MM.1S (cell line): ENCODE data around the gene ZNF354C.

Experiments
- DNase-seq: peaks from one replicate; pipeline ENCODE4 v3.0.0-alpha.2; 2015
- H2AFZ ChIP-seq: fragments of 300-600 bp; sonication (generic); 2 replicates; pipeline ENCODE4 v1.6.0; 2016; ENCODE audit warnings: antibody characterized with exemption, low read length
- H3F3A ChIP-seq: fragments of 300-600 bp; sonication (generic); 2 replicates; pipeline ENCODE4 v1.6.1; 2016; ENCODE audit warnings: mild to moderate bottlenecking, antibody characterized with exemption, low read length, moderate library complexity, mixed read lengths; ENCODE audit not compliant: insufficient read depth
- H3K27ac ChIP-seq: fragments of 300-600 bp; sonication (generic); 2 replicates; pipeline ENCODE4 v1.5.1; 2016; ENCODE audit warnings: mild to moderate bottlenecking, low read length
- H3K27me3 ChIP-seq: fragments of 300-600 bp; sonication (generic); replicated peaks from 2 replicates; pipeline ENCODE4 v1.6.0; 2016; ENCODE audit warnings: low read length; ENCODE audit not compliant: insufficient read depth
- H3K36me3 ChIP-seq: fragments of 300-600 bp; sonication (generic); replicated peaks from 2 replicates; pipeline ENCODE4 v1.6.1; 2016; ENCODE audit warnings: mild to moderate bottlenecking, low read length, mixed read lengths; ENCODE audit not compliant: insufficient read depth
- H3K4me1 ChIP-seq: fragments of 300-600 bp; sonication (generic); 2 replicates; pipeline ENCODE4 v1.6.1; 2016; ENCODE audit warnings: low read length, mixed read lengths
- H3K4me2 ChIP-seq: fragments of 300-600 bp; sonication (generic); 2 replicates; pipeline ENCODE4 v1.6.0; 2016; ENCODE audit warnings: low read depth, low read length
- H3K4me3 ChIP-seq: fragments of 300-600 bp; sonication (generic); 2 replicates; pipeline ENCODE4 v1.5.1; 2016; ENCODE audit warnings: low read length, mixed read lengths
- H3K79me2 ChIP-seq: fragments of 300-600 bp; sonication (generic); 2 replicates; pipeline ENCODE4 v1.6.1; 2016; ENCODE audit warnings: mixed run types, low read length, mixed read lengths
- H3K9ac ChIP-seq: fragments of 300-600 bp; sonication (generic); 2 replicates; pipeline ENCODE4 v1.6.1; 2016; ENCODE audit warnings: low read length, mixed read lengths
- H3K9me2 ChIP-seq: fragments of 300-600 bp; sonication (generic); replicated peaks from 2 replicates; pipeline ENCODE4 v1.6.1; 2016; ENCODE audit warnings: mild to moderate bottlenecking, low read length, mixed read lengths; ENCODE audit not compliant: insufficient read depth
- H3K9me3 ChIP-seq: fragments of 300-600 bp; sonication (generic); replicated peaks from 2 replicates; pipeline ENCODE4 v1.6.1; 2016; ENCODE audit warnings: mild to moderate bottlenecking, low read length, mixed read lengths; ENCODE audit not compliant: insufficient read depth
- H4K20me1 ChIP-seq: fragments of 300-600 bp; sonication (generic); 2 replicates; pipeline ENCODE4 v1.6.1; 2016; ENCODE audit warnings: mild to moderate bottlenecking, low read length, moderate library complexity, mixed read lengths; ENCODE audit not compliant: insufficient read depth
- EZH2 ChIP-seq: fragments of 300-600 bp; sonication (generic); optimal IDR thresholded peaks from 2 replicates; pipeline ENCODE3; 2017; ENCODE audit warnings: low read depth, mild to moderate bottlenecking, antibody characterized with exemption, low read length, mixed read lengths
- EZH2phosphoT487 ChIP-seq: fragments of 300-600 bp; sonication (generic); IDR thresholded peaks from 2 replicates; pipeline ENCODE4 v1.6.1; 2018; ENCODE audit warnings: antibody characterized with exemption, low read length
- TF ChIP-seq, protein P1 (sequence below): fragments of 300-600 bp; sonication (generic); IDR thresholded peaks from 2 replicates; pipeline ENCODE4 v1.5.1; 2016; ENCODE audit warnings: antibody characterized with exemption, low read length, mixed read lengths

Gene ZNF354C

DNA sequence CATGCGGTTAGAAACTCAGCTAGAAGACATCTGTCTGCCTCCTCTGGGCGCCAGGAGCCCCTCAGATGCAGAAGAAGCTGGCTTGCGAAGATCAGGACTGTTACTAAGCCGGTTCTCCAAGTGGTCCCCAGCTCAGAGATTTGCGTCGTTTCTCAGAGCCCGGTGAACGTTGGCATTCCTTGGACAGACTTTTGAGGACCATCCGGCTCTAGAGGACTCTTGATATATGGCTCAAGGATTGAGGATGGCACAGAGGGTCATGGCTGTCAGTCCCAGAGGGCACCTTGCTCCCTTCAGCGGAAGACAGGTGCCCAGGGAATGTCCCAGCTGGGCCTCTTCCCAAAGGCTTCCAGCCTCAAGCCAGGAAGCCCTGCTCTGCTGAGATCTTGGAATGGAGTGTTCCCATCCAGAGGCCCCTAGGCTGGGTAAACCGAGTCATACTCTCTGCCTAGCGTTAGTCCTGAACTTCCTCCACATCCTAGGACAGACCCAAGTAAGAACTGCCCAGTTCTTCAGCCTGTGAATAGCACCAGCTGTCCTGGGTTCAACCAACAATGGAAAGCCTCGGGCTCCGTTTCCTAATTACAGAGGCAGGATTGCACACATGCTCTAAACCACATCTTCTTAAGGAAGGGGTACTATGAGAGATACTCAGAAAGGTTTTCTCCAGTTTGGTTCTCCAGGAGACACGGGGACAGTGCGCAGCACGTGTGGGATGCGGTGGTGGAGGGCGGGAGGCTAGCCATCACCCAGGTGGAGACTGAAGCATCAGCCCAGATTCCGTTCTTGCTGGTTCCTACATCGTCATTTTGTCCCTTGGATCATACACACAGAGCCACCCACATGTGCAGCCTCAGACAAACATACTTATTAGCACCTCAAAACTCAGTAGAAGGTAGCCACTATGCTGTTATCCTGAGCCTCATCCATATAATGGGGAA is 51.4 kb downstream of the ZNF354C start:
- Histone ChIP-seq H3K4me2 (no peak overlapping the region), H3K9me3 (no peaks in the 10 kb centered on the region)
- TF ChIP-seq, protein P1, sequence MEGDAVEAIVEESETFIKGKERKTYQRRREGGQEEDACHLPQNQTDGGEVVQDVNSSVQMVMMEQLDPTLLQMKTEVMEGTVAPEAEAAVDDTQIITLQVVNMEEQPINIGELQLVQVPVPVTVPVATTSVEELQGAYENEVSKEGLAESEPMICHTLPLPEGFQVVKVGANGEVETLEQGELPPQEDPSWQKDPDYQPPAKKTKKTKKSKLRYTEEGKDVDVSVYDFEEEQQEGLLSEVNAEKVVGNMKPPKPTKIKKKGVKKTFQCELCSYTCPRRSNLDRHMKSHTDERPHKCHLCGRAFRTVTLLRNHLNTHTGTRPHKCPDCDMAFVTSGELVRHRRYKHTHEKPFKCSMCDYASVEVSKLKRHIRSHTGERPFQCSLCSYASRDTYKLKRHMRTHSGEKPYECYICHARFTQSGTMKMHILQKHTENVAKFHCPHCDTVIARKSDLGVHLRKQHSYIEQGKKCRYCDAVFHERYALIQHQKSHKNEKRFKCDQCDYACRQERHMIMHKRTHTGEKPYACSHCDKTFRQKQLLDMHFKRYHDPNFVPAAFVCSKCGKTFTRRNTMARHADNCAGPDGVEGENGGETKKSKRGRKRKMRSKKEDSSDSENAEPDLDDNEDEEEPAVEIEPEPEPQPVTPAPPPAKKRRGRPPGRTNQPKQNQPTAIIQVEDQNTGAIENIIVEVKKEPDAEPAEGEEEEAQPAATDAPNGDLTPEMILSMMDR: no peak
- TF ChIP-seq EZH2 (no peak), EZH2phosphoT487 (no peak)

DNA sequence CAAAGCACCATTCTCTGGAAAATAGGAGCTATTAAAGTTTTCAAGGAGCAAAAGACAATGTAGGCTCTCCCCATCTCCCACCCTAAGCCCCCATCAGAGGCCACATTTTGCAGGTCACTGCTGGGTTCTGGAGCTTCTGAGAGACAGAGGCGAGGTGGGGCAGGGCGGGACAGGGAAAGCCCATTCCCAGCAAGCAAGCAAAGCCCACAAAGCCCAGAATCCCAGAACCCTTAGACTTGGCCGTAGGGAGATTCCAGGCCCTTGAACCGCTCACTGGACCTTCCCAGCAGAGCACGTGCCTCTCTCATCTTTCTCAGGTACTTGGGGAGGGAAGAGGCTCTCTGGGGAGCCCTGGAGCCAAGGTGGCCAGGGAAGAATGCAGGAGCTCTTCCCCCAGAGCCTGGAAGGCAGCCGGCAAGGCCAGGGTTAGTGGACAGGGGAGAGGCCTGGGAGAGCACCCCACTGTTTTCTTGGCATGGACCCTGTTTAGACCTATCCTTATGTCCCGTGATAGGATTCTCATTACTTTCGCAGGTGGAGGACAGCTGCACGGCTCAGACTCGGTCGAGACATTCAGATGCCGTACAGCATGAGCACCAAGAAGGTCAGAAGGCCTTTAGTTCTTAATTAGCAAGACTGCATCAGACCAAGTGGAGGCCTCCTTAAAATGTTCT is 52.4 kb downstream of the ZNF354C start:
- Histone ChIP-seq H3K79me2 (no peaks in the 10 kb centered on the region), H3K9ac (no peak overlapping the region), H3K9me2 (no peaks in the 10 kb centered on the region), H3K4me3 (no peak overlapping the region), H3K4me1 (no peaks in the 10 kb centered on the region), H3K4me2 (no peak overlapping the region), H2AFZ (no peak overlapping the region), H3K27me3 (peaks cover 42% of the 10 kb centered on the region), H4K20me1 (no peaks in the 10 kb centered on the region), H3K36me3 (no peaks in the 10 kb centered on the region), H3K9me3 (no peaks in the 10 kb centered on the region), H3K27ac (no peak overlapping the region), H3F3A (no peaks in the 10 kb centered on the region)
- DNase-seq: no peak
- no peak for TF ChIP-seq EZH2phosphoT487
- TF ChIP-seq, protein P1: no peak
- TF ChIP-seq EZH2: no peak

More for the DNA sequence above, 51.4 kb downstream of the ZNF354C start:
- Histone ChIP-seq H3K4me1 (no peaks in the 10 kb centered on the region), H3K9ac (no peak overlapping the region), H3K79me2 (no peaks in the 10 kb centered on the region), H3K27me3 (peaks cover 44% of the 10 kb centered on the region), H3K27ac (no peak overlapping the region), H3K36me3 (no peaks in the 10 kb centered on the region), H2AFZ (no peak overlapping the region), H3K4me3 (no peak overlapping the region), H4K20me1 (no peaks in the 10 kb centered on the region), H3F3A (no peaks in the 10 kb centered on the region), H3K9me2 (no peaks in the 10 kb centered on the region)
- DNase-seq: no peak

- Histone ChIP-seq H3K36me3 (no peaks in the 10 kb centered on the region), H3K27me3 (peaks cover 40% of the 10 kb centered on the region), H3K9ac (no peak overlapping the region), H3K4me2 (no peak overlapping the region), H3K9me2 (no peaks in the 10 kb centered on the region), H3K79me2 (no peaks in the 10 kb centered on the region), H2AFZ (no peak overlapping the region), H3K4me1 (no peaks in the 10 kb centered on the region), H4K20me1 (no peaks in the 10 kb centered on the region), H3K27ac (no peak overlapping the region), H3K9me3 (no peaks in the 10 kb centered on the region), H3K4me3 (no peak overlapping the region), H3F3A (no peaks in the 10 kb centered on the region)
- no peak for DNase-seq
- no peak for TF ChIP-seq EZH2
- TF ChIP-seq, protein P1: no peak
- no peak for TF ChIP-seq EZH2phosphoT487
Observed at GRCh38 chr5:179113143-179113530, 53.0 kb downstream of the ZNF354C start.
